ENCODE results near the gene ADGRL2. TPM values are rescaled to one million over a fixed set of nuclear protein-coding genes. Genes with fewer than 3 reads are reported as not detected.

ADGRL2 gene
- total and polyA plus RNA-seq, 9 of the 15 experiments (the other 6 are each of a cell fraction or from before 2014, with no cell fraction given): 0.03 to 0.15 (median 0.13) TPM; not detected in 6

DNA sequence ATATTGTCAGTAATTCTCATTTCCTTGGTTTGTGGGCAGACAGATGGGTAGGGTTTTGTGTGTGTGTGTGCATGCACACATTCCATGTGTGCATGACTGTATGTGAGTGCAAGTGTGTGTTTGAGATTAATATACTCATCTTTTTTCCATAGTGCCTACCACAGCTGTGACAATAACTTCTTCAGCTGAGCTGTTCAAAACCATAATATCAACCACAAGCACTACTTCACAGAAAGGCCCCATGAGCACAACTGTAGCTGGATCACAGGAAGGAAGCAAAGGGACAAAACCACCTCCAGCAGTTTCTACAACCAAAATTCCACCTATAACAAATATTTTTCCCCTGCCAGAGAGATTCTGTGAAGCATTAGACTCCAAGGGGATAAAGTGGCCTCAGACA, 149.3 kb downstream of the ADGRL2 start (continued):
- TF ChIP-seq FOXO4 (CRISPR knock-in tag; IDR thresholded peaks at IDR 0.05) (no peak), ZFP36 (IDR thresholded peaks at IDR 0.05; ENCODE audit: low read depth, low read length, partially characterized antibody) (no peak), KHSRP (IDR thresholded peaks at IDR 0.05) (no peak), ZFP1 (CRISPR knock-in tag; IDR thresholded peaks at IDR 0.05) (no peak)
- TF ChIP-seq, protein P1, sequence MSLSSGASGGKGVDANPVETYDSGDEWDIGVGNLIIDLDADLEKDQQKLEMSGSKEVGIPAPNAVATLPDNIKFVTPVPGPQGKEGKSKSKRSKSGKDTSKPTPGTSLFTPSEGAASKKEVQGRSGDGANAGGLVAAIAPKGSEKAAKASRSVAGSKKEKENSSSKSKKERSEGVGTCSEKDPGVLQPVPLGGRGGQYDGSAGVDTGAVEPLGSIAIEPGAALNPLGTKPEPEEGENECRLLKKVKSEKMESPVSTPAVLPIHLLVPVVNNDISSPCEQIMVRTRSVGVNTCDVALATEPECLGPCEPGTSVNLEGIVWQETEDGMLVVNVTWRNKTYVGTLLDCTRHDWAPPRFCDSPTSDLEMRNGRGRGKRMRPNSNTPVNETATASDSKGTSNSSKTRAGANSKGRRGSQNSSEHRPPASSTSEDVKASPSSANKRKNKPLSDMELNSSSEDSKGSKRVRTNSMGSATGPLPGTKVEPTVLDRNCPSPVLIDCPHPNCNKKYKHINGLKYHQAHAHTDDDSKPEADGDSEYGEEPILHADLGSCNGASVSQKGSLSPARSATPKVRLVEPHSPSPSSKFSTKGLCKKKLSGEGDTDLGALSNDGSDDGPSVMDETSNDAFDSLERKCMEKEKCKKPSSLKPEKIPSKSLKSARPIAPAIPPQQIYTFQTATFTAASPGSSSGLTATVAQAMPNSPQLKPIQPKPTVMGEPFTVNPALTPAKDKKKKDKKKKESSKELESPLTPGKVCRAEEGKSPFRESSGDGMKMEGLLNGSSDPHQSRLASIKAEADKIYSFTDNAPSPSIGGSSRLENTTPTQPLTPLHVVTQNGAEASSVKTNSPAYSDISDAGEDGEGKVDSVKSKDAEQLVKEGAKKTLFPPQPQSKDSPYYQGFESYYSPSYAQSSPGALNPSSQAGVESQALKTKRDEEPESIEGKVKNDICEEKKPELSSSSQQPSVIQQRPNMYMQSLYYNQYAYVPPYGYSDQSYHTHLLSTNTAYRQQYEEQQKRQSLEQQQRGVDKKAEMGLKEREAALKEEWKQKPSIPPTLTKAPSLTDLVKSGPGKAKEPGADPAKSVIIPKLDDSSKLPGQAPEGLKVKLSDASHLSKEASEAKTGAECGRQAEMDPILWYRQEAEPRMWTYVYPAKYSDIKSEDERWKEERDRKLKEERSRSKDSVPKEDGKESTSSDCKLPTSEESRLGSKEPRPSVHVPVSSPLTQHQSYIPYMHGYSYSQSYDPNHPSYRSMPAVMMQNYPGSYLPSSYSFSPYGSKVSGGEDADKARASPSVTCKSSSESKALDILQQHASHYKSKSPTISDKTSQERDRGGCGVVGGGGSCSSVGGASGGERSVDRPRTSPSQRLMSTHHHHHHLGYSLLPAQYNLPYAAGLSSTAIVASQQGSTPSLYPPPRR (CRISPR knock-in tag; IDR thresholded peaks at IDR 0.05; ENCODE audit: borderline replicate concordance): no peak
- TF ChIP-seq, protein P2, sequence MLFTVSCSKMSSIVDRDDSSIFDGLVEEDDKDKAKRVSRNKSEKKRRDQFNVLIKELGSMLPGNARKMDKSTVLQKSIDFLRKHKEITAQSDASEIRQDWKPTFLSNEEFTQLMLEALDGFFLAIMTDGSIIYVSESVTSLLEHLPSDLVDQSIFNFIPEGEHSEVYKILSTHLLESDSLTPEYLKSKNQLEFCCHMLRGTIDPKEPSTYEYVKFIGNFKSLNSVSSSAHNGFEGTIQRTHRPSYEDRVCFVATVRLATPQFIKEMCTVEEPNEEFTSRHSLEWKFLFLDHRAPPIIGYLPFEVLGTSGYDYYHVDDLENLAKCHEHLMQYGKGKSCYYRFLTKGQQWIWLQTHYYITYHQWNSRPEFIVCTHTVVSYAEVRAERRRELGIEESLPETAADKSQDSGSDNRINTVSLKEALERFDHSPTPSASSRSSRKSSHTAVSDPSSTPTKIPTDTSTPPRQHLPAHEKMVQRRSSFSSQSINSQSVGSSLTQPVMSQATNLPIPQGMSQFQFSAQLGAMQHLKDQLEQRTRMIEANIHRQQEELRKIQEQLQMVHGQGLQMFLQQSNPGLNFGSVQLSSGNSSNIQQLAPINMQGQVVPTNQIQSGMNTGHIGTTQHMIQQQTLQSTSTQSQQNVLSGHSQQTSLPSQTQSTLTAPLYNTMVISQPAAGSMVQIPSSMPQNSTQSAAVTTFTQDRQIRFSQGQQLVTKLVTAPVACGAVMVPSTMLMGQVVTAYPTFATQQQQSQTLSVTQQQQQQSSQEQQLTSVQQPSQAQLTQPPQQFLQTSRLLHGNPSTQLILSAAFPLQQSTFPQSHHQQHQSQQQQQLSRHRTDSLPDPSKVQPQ (CRISPR knock-in tag; IDR thresholded peaks at IDR 0.05; ENCODE audit: borderline replicate concordance): no peak
- TF ChIP-seq, protein P3, sequence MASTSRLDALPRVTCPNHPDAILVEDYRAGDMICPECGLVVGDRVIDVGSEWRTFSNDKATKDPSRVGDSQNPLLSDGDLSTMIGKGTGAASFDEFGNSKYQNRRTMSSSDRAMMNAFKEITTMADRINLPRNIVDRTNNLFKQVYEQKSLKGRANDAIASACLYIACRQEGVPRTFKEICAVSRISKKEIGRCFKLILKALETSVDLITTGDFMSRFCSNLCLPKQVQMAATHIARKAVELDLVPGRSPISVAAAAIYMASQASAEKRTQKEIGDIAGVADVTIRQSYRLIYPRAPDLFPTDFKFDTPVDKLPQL (IDR thresholded peaks at IDR 0.05; ENCODE audit: extremely low read depth, insufficient read length): no peak
